Gastrocnemius medialis (tissue), 4 donors: ENCODE results near the gene TMTC1. TPM values are rescaled to one million over a fixed set of nuclear protein-coding genes. Genes with fewer than 3 reads are reported as not detected.
A peak's percentile ranks its signal among the peaks of the same experiment; 100 is the strongest.

Experiments
- ATAC-seq, 2 donors: fragments of 150-250 bp; one replicate each; pipeline ENCODE4 v1.9.1; 2016
- DNase-seq, 2 donors: peaks; one replicate each; pipeline ENCODE4 v3.0.0-alpha.2; 2019
- H3K27ac ChIP-seq, 4 donors: fragments of 200-600 bp; sonication (generic); 1 replicate in 1 of 4; 2 replicates in 3 of 4; pipeline ENCODE4 v1.5.1; 2016 to 2018; ENCODE audit warnings: mild to moderate bottlenecking in 2 of 4, moderate library complexity in 1 of 4
- H3K27me3 ChIP-seq, 3 donors: fragments of 200-600 bp; sonication (generic) in 2 of 3; 1 replicate in 1 of 3; 2 replicates in 2 of 3; pipeline versions ENCODE4 v1.5.1 to v1.6.0; 2016 to 2019; ENCODE audit warnings: mild to moderate bottlenecking in 1 of 3, moderate library complexity in 1 of 3
- H3K36me3 ChIP-seq, 2 donors: fragments of 200-600 bp; sonication (generic) in 1 of 2; one replicate each; pipeline ENCODE4 v1.5.1; 2017 to 2018
- H3K4me1 ChIP-seq, 2 donors: fragments of 200-600 bp; sonication (generic) in 1 of 2; one replicate each; pipeline ENCODE4 v1.5.1; 2016 to 2017; ENCODE audit warnings: mild to moderate bottlenecking in 2 of 2
- H3K4me3 ChIP-seq, 4 donors: fragments of 200-600 bp; sonication (generic) in 3 of 4; 1 replicate in 1 of 4; 2 replicates in 3 of 4; pipeline ENCODE4 v1.5.1; 2016 to 2019; ENCODE audit warnings: mild to moderate bottlenecking in 2 of 4
- H3K9me3 ChIP-seq, 3 donors: fragments of 200-600 bp; sonication (generic) in 2 of 3; 1 replicate in 1 of 3; 2 replicates in 2 of 3; pipeline ENCODE4 v1.5.1; 2016 to 2019
- POLR2A ChIP-seq, 2 donors: fragments of 450-650 bp; IDR thresholded peaks; one replicate each; pipeline ENCODE4 v1.6.1; 2017; ENCODE audit warnings: antibody characterized with exemption in 2 of 2, mild to moderate bottlenecking in 2 of 2, moderate library complexity in 2 of 2
- in situ Hi-C, 4 donors: fragments of 200-750 bp; cut with MboI; loops; one replicate each; pipeline versions ENCODE4 v1.15.0 to v1.8.0; 2017; ENCODE audit warnings: low sequenced_read_pairs in 4 of 4
- intact Hi-C: fragments of 100-400 bp; cut with DNase I; formaldehyde crosslinking; loops from one replicate; pipeline ENCODE4 v1.15.1; 2023; ENCODE audit warnings: low total_unique reads
- total RNA-seq, 4 donors: library from RNA; depleted of rRNA; stranded (reverse); fragments of >200 nt; gene quantifications; one replicate each; pipeline versions ENCODE4 v1.1.0 to v1.2.3, GENCODE V29; 2016
- TF ChIP-seq, protein P1 (sequence below), 5 experiments: fragments of 450-650 bp in 3 of 5; fragments of 200-600 bp in 2 of 5; sonication (generic) in 2 of 5; IDR thresholded peaks in 4 of 5; conservative IDR thresholded peaks in 1 of 5; 1 replicate in 4 of 5; 2 replicates in 1 of 5; pipeline ENCODE4 v1.5.1; 2016 to 2019; ENCODE audit warnings: antibody characterized with exemption in 5 of 5, mild to moderate bottlenecking in 3 of 5, moderate library complexity in 3 of 5

The TMTC1 gene
- total RNA-seq, 4 donors from 2014 or later: 38.5 to 83.5 (median 42.6) TPM

DNA sequence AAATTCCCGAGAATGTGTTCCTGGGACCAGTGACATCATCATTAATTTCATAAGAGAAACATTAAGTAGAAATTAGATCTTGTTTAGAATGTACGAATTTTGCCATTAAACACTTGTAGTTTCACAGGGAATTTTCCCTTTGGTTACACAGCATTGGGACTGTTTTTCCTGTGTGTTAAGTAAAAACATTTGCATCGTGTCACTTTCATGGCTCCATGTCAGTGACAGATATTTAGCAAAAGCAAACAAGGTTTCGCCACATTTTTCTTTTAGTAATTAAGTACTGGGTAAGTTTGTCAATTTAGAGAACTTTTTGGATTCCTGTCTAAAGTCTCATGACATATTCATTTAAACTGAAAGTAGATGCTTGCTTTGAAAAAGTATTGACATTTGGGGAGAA, 240.7 kb downstream of the TMTC1 start:
- no peak overlapping the region for H3K4me3 ChIP-seq
- in situ Hi-C loops: loop anchor here in 1 of 4 donors (10.0 kb wide), 1 partner anchor 242 kb away; the partner anchor contains the start of gene TMTC1
- H3K4me1 ChIP-seq: peaks cover 38 to 42% of the 10 kb centered on the region in 2 donors
- intact Hi-C loops: no loop called here
- no peaks in the 10 kb centered on the region for H3K36me3 ChIP-seq
- H3K27me3 ChIP-seq: no peaks in the 10 kb centered on the region
- no peaks in the 10 kb centered on the region for H3K9me3 ChIP-seq
- DNase-seq (no peak), ATAC-seq (no peak)
- no peak for TF ChIP-seq POLR2A (IDR thresholded peaks at IDR 0.05)
- TF ChIP-seq, protein P1, sequence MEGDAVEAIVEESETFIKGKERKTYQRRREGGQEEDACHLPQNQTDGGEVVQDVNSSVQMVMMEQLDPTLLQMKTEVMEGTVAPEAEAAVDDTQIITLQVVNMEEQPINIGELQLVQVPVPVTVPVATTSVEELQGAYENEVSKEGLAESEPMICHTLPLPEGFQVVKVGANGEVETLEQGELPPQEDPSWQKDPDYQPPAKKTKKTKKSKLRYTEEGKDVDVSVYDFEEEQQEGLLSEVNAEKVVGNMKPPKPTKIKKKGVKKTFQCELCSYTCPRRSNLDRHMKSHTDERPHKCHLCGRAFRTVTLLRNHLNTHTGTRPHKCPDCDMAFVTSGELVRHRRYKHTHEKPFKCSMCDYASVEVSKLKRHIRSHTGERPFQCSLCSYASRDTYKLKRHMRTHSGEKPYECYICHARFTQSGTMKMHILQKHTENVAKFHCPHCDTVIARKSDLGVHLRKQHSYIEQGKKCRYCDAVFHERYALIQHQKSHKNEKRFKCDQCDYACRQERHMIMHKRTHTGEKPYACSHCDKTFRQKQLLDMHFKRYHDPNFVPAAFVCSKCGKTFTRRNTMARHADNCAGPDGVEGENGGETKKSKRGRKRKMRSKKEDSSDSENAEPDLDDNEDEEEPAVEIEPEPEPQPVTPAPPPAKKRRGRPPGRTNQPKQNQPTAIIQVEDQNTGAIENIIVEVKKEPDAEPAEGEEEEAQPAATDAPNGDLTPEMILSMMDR (IDR thresholded peaks at IDR 0.05 in 4 of 5, conservative IDR thresholded peaks at IDR 0.05 in 1 of 5): no peak
- peak overlapping the region; percentile 28 to 60 (median 39) for H3K27ac ChIP-seq

DNA sequence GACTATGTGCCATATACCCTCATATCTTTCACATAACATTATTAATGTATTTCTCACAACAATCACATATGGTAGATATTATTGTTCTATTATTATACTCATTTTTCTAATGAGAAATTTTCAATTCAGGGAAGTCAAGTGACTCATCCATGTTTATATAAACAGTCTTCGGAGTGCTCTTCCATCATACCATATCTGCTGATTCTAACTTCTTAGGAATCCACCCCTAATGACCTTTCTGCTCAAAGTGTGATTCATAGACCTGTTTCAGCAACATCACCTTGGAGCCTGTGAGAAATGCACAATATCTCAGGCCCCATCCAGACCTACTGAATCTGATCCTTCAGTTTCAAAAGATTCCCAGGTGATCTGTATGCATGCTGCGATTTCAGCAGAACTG, 246.4 kb downstream of the TMTC1 start:
- H3K27ac ChIP-seq: no peak overlapping the region
- intact Hi-C loops: no loop called here
- in situ Hi-C loops: no loop called here

DNA sequence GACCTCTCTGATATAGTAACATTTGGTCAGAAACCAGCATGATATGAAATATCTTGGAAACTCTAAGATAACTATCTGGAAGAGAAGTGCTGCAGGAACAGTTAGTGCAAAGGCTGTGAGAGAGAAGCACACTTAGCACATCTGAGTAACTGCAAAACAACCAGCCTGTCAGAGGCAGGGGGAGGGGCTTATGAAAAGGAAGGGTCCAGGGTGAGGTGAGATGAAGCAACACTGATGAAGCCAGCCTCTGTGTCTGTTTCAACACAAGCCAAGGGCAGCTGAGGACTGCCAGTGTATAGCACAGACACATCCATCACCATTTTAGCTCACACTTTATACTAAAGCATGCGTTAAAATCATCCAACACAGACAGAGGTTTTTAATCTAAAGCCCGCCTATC, 248.8 kb downstream of the TMTC1 start:
- peak in 1 of 2 donors; percentile 21 for DNase-seq
- Histone ChIP-seq H3K9me3 (no peaks in the 10 kb centered on the region), H3K4me3 (no peak overlapping the region), H3K36me3 (peaks cover 0 to 4% of the 10 kb centered on the region in 2 donors), H3K4me1 (no peaks in the 10 kb centered on the region), H3K27ac (no peak overlapping the region), H3K27me3 (no peaks in the 10 kb centered on the region)
- intact Hi-C loops (no loop called here), in situ Hi-C loops (no loop called here)
- TF ChIP-seq POLR2A (IDR thresholded peaks at IDR 0.05): no peak
- TF ChIP-seq, protein P1 (IDR thresholded peaks at IDR 0.05 in 4 of 5, conservative IDR thresholded peaks at IDR 0.05 in 1 of 5): no peak
- ATAC-seq: peak; percentile 58 to 71

More for the DNA sequence above, 246.4 kb downstream of the TMTC1 start:
- Histone ChIP-seq H3K36me3 (peaks cover 0 to 4% of the 10 kb centered on the region in 2 donors), H3K27me3 (no peaks in the 10 kb centered on the region), H3K4me3 (no peak overlapping the region), H3K4me1 (peaks cover 0 to 2% of the 10 kb centered on the region in 2 donors), H3K9me3 (no peaks in the 10 kb centered on the region)
- no peak for DNase-seq
- TF ChIP-seq POLR2A (IDR thresholded peaks at IDR 0.05): no peak
- TF ChIP-seq, protein P1 (IDR thresholded peaks at IDR 0.05 in 4 of 5, conservative IDR thresholded peaks at IDR 0.05 in 1 of 5): no peak
- ATAC-seq: no peak

DNA sequence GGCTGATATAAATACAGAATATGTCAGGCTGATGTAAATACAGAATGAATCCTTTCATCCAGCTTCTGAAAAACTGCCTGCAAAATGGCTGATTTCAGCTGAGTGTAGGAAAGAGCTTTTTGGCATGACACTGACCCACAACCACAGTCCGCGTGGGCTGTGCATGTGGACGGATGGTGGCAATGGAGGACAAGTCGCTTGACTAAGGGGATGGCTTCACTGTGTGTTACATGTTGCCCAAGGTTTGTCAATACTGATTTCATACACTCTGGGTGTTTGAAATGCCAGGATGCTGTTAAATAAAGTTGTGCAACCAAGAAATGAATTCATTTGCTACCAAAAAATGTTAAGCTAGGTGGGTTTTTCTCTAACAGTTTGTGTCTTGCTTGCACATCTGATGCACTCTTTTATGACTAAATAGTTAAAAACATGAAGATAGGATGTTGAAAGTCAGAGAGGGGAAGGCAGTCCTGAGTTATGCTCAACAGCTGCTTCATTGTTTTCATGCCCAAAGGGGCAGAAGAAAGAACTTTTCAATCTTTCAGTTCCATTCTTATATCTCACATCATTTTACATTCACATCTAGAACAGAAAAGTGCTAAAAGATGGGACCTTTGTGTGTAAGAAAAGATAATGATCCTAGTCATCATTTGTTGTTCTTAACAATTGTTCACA, 249.8 kb downstream of the TMTC1 start:
- Histone ChIP-seq H3K4me3 (no peak overlapping the region), H3K36me3 (peaks cover 0 to 4% of the 10 kb centered on the region in 2 donors), H3K4me1 (peaks cover 0 to 4% of the 10 kb centered on the region in 2 donors), H3K27me3 (no peaks in the 10 kb centered on the region), H3K27ac (no peak overlapping the region), H3K9me3 (no peaks in the 10 kb centered on the region)
- DNase-seq (no peak), ATAC-seq (no peak)
- intact Hi-C loops (no loop called here), in situ Hi-C loops (no loop called here)
- TF ChIP-seq POLR2A (IDR thresholded peaks at IDR 0.05): no peak
- TF ChIP-seq, protein P1 (IDR thresholded peaks at IDR 0.05 in 4 of 5, conservative IDR thresholded peaks at IDR 0.05 in 1 of 5): no peak
